NCI-H2196 (cell line): ENCODE results near the gene LRP1B.

Experiments used
- DNase-seq: peaks from one replicate; lab custom pipeline; 2025; ENCODE audit not compliant: unreplicated experiment; lab: John Stamatoyannopoulos, UW

Gene LRP1B

GRCh38 chr2:140873915-140874531 is 1256.8 kb downstream of the LRP1B start:
- no peak for DNase-seq

DNA sequence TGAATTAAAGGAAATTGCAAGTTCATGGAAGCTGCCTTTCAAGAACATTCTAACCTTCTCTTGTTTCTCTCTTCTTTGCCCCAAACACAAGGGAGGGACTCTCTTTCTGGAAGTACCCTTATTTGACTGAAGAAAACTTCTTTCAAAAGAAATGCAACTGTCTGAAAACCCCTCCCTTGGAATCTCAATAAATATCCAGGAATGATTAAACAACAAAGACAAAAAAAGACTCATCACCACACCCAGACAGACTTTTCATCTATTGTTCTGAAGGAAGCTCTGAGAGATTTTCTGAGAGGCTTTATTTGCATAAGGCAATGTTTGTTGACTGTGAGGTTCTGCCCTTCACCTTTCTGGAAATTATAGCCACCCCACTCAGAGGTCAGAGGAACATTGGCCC is 1260.9 kb downstream of the LRP1B start:
- no peak for DNase-seq

DNA sequence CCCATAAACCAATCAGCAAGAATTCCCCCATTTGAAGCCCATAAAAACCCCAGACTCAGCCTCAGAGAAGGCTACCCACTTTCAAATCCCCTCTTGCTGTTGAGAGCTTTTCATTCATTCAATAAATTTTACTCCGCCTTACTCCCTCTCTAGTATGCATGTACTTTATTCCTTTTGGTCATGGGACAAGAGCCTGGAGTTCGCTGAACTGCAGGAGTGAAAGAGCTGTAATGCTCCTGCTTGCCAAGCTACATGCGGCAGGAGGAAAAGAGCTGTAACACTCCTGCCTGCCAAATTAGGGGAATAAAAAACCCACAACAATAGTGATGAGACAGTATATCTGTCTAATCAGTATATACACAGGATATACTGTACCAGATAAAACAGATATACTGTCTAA is 1261.7 kb downstream of the LRP1B start:
- DNase-seq = no peak

GRCh38 chr2:140865837-140866236 is 1265.0 kb downstream of the LRP1B start:
- DNase-seq = no peak

DNA sequence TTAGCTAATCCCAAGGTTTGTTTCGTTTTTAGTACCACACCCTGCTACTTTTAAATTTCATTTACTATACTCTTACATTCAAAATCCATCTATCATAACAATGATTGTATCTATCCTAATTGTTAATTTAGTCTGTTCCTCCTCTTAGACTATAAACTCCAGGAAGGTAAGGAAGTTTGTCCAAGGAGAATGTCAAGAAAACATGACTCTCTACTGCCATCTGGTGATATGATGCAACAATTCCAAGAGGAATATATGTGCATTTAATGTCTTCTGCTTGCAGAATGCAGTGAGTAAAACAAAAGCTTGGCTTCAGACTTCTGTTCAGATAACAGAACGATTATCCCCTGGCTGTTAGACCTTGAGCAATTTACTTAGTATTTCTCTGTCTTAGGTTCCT is 1267.1 kb downstream of the LRP1B start:
- peak; percentile 28 for DNase-seq

DNA sequence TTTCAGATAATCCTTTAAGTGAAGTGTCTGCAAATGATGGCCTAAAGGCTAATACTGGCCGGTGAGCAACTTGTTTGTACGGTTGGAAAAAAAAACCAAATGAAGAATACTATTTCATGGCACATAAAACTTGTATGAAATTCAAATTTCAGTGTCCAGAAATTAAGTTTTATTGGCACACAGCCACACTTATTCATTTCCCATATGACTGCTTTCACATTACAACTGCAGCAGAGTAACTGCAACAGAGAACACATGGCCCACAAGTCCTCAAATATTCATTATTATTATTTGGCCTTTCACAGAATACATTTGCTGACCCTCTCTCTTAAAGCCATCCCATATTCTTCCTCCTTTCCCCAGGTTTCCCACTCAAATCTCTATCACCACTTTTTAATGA is 1268.6 kb downstream of the LRP1B start:
- DNase-seq = no peak

DNA sequence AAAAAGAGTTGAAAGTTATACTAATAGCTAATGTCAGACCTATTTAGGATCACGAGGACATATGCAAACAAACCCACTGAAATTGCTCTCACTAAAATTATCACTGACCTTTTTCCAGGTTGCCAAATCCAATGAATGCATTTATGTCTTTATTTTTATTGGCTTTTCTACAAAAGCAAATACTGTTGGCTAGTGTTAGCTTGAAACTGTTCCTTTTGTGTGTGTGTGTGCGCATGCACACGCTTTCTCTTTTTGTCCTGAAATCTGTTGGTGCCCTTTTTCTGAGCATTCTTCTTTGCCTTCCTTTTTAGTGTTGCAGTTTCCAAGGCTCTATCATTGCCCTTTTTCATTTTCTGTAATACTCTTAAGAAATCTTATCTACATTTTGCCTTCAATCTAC is 1269.2 kb downstream of the LRP1B start:
- DNase-seq = no peak

GRCh38 chr2:140855471-140855870 is 1275.3 kb downstream of the LRP1B start:
- DNase-seq = no peak

DNA sequence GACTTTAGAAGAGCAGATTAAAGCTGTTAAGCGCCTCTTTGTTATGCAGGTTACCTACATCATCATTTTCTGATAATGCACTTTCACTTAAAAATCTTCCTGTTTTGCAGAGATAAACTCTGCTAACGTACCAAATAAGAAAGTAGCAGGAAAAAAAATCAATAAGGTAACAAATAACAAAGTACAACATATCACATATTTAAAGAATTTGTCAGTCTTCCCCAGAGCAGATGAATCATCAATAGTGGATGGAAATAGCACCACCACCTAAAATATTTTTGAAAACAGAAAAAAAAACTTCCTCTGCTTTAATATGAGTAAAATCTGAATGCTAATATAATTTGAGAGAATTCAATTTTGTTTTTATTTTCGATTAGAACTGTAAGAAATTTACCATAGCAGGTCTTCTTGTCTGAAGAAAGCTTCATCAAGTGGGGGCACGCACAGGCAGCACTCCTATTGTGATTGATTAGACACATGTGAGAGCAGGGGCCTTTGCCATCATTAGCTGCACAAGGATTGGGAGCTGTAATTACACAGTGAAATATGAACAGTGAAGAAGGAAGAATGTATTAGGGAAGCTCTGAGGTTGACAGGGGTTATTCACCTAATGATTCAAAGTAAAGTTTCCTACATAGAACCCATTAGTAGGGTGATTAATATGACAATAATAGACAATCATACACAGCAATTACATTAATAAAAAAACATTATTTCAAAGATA is 1279.4 kb downstream of the LRP1B start:
- no peak for DNase-seq

DNA sequence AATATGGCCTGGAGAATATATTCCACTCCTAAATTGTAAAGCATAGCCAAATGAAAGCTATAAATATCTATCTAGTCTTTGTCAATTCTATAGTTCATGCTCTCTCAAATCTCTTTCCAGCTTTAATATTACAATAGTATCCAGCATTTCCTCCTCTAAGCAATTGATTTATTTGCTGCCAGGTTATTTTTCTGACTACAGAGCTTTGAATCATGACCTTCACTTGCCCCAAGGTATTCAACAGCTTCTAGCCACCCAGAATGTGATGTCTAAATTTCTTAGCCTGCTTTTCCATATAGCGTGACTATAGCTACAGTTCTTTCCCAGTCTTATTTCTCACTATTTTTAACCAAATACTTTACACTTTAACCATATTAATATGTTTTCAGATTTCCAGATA is 1287.6 kb downstream of the LRP1B start:
- no peak for DNase-seq

DNA sequence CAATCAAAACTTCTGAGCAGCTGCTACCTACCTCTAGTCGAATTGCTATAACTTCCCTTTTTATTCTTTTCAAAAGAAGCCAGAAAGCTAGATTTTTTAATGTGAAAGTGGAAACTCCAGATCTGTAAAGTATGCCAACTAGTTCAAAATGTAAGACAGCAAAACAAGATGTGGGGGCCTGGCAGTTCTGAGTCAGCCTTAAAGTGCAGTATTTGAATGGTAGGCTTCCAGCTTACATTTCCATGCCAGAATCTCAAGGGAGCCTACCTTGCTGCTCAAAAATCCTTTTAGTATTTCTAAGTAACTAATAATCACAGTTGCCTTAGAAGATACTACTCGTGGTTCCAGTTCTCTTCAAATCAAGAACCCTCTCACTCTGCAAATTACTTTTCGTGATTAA is 1288.7 kb downstream of the LRP1B start:
- DNase-seq = no peak

GRCh38 chr2:140841141-140841540 is 1289.7 kb downstream of the LRP1B start:
- no peak for DNase-seq

GRCh38 chr2:140836826-140837225 is 1294.0 kb downstream of the LRP1B start:
- DNase-seq = no peak

DNA sequence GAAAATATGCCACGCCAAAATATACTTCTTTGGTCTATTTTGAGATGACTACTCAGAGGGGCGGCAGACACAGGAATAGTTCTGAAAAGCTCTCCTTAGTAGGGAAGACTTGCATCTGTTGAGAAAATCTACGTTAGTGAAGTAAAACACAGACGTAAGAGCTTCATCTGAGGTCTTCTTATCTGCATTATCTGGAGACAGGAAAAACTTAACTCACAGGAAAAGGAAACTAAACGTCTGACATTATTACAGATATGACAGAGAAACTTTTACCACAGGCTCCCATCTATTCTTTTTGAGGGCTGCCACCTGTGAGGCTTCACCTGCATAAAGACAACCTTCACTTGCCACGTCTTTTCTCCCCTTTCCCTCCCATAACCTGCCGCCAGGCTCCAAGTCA is 1295.7 kb downstream of the LRP1B start:
- DNase-seq = no peak

GRCh38 chr2:140814141-140814540 is 1316.7 kb downstream of the LRP1B start:
- peak; percentile 2 for DNase-seq

- no peak for DNase-seq
Measured at GRCh38 chr2:140808820-140809219, 1322.0 kb downstream of the LRP1B start.

DNA sequence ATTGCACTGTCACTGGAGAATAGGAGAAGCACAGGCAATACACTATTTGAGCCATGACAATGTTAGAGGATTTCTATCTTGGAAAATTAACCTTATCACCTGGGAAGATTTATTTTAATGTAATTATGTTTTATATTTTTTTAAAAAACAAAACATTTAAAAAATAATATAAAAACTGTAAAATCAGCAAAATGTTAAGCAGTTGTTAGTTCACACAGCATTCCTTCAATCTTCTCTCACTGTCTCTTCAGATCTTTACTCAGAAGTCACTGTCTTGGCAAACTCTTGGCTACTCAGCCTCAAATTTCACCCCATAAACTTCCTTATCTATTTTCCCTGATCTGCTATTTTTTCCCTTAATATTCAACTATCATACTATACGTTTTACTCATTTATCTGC is 1322.6 kb downstream of the LRP1B start:
- DNase-seq = no peak

GRCh38 chr2:140804700-140805260 is 1326.0 kb downstream of the LRP1B start:
- DNase-seq = no peak

- DNase-seq = no peak
Measured at GRCh38 chr2:140801311-140801710, 1329.5 kb downstream of the LRP1B start.

DNA sequence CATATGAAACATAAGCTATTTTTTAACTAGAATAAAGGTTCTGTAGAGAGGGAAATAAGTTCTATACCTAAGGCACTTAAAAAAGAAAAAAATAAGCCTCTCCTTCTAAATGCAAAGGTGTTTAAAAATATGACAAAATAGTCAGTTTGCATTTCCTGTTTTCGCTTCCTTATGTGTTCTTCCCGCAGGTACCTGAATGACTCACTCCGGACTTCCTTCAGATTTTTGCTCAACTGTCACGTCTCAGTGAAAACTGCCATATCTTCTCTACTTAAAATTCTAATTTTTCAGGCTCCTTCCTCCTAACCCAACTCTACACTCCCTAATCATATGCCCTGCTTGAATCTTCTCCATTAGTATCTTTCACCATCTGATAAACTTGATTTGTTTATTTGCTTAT is 1333.1 kb downstream of the LRP1B start:
- DNase-seq = no peak

DNA sequence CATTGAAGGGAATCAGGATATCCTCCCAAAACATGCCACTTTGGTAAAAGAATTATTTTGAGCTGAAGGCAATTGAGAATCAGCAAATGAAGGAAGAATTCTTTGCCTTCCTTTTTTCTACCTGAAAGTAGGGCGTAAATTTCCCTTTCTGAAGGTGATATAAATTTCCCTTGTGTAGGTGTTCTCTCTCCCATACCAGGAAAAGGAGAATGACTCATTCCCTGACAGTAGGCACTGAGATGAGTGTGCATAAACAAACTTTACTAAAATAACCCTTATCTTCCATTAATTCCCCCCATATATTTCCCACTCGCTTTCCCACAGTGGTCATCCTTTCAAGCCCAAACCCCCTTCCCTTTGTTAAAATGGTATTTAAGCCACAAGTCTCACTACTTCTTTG is 1339.0 kb downstream of the LRP1B start:
- DNase-seq = no peak

DNA sequence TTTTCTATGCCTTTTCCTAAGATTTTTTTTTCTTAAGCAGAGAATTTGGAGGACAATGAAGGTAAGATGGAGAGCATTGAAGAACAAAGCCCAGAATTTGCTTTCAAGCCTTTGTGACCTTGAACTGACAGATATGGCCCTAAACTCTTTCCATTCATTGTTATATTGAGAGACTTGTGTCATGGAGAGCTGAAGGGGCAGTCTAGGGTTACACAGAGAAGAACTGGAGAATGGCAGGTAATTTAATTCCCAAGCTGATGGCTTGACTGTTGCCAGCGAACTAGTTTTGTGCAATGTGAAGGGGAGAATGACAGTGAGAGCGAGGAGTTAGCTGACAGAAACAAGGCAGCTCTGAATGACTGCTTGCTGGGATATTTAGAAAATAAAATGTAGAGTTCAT is 1344.2 kb downstream of the LRP1B start:
- DNase-seq = peak; percentile 9

- DNase-seq = no peak
Measured at GRCh38 chr2:140775411-140775810, 1355.4 kb downstream of the LRP1B start.
